Forelimb muscle (tissue), 1 donor: ENCODE results near the gene RSKR. TPM values are rescaled to one million over a fixed set of nuclear protein-coding genes. Genes with fewer than 3 reads are reported as not detected.
"Not testable (repeated sequence)": the region's sequence is repeated elsewhere in the genome, so short reads cannot be mapped to it uniquely, and the experiment has no call there.

ENCODE experiments used
- DNase-seq: peaks from one replicate; pipeline ENCODE4 v3.0.0-alpha.2; 2013; ENCODE audit warnings: low read depth
- polyA plus RNA-seq: library from polyadenylated mRNA; unstranded; fragments of 120-200 nt; gene quantifications from one replicate; pipeline ENCODE4 v1.2.1, GENCODE V29; 2013; ENCODE audit not compliant: insufficient read length

The RSKR gene
- polyA plus RNA-seq, 1 donor: 17.3 TPM

DNA sequence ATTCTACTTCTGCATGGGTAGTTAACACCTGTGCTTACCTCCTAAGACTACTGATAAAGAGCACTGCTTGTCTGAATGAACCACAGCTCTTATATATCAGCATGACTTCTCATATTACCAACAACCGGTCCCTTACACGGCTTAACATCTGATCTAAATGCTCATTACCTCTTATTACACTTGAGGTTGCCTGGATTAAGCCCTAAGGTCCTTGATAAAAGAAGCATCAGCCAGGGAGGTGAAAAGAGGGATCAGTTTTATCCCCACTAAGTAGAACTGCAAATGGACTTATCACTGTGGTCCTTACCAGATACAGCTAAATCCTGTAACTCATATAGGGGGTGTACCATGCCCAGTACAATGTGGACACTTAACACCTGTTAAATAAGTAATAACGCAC lies 8.2 kb upstream of the RSKR start:
- no peak for DNase-seq

DNA sequence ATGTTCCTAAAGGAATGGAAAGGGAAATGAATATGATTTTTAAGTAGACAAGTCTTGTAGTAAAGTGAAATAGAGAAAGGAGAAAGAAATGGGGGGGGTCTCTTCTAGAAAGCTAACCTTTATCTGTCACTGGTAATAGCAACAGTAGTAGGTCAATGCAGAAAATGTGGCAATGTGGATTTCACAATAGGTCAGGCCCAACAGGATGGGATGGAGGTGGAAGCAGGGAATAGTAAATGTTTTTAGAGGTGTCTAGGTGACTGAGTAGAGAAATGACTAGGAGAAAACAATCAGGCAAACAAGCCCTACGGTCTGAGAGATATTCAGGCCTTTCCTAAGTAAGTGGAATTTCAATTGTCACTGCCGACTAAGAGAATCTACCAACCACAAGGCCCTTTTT lies 6.0 kb upstream of the RSKR start:
- no peak for DNase-seq

- DNase-seq: no peak
Observed at GRCh38 chr17:28618464-28618863, 4.5 kb upstream of the RSKR start.

GRCh38 chr17:28616281-28616680 lies 2.3 kb upstream of the RSKR start:
- DNase-seq: no peak

- DNase-seq: no peak
Observed at GRCh38 chr17:28615260-28615940, 1.4 kb upstream of the RSKR start.

DNA sequence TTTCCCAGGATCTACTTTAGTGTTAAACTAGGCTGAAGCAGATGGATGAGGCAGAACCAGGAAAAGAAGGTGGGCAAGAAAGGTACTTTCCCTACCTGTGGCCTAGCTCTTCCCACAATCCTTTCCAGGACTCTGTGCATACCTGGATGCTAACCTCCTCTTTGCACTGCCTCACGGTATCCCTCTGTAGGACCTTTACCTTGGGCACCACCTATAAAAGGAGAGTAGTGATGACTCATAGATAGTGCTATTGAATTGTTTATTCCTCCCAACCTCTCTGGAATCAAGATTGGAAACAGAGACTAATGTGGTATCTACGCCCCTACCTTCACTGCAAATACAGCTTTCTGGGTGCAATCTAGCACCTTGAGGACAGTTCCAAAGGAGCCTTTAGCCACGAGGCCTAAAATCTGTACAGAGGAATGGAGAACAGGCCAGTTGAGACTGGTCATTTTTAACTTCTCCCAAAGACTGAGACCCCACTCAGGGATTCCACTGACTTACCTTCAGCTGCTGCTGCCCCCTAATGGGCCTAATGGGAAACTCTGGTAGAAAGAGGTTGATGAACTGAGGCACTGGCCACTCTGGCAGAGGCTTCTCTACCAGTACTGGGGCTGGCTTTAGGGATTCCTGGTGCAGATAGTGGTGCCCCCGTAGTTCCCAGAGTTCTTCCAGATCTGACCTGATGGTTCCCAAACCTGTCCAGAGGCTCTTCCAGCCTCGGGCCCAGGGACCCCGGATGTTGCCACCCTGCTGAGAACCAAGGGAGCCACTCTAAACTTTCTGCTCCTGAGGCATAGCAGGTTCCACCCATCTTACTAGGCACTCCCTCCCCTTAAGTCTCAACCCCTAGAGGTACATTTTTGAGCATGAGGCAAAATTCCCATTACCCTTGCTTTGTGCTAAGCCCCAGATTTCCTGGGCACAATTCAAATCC lies 781 bp downstream of the RSKR start:
- DNase-seq: no peak

DNA sequence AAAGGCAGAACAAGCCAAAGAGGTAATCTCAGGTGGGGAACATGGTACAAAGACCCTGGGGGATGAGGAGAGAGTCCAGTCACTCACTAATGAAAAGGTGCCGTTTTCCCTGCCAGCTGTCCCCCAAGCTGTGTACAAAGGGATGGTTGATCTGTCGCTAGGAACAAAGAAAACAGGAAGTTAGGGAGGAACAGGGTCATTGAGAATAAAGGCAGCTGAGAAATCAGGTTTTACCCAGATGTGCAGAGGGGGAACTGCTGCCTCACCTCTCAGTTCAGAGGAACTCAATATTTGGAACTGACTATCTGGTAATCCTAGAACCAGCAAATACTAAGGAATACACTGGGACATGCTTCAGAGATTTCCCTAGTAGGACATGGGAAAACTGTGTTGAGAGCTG lies 1.5 kb downstream of the RSKR start:
- DNase-seq: no peak

DNA sequence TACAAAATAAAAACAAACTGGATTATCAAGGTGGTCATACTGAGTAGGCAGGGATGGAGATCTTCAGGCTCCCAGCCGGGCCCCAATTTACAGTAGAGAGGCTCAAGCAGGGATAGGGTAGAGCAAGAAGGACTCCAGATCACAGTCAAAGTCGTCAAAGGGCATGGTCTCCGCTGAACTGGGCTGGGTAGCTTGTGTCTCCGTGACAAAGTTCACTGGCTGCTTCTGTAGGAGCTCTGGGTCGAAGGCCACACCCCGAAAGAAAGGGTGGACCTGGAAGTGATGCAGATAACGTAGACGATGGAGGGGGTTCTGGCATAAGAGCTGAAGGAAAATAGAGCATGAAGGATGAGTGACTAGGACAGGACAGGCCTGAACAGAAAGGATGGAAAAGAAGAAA lies 3.6 kb downstream of the RSKR start:
- DNase-seq: no peak

DNA sequence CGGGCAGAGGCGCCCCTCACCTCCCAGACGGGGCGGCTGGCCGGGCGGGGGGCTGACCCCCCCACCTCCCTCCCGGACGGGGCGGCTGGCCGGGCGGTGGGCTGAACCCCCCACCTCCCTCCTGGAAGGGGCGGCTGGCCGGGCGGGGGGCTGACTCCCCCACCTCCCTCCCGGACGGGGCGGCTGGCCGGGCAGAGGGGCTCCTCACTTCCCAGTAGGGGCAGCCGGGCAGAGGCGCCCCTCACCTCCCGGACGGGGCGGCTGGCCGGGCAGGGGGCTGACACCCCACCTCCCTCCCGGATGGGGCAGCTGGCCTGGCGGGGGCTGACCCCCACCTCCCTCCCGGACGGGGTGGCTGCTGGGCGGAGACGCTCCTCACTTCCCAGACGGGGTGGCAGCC lies 10.0 kb downstream of the RSKR start:
- DNase-seq: not testable (repeated sequence)

- peak; percentile 35 for DNase-seq
Observed at GRCh38 chr17:28599311-28600184, 14.4 kb downstream of the RSKR start.

DNA sequence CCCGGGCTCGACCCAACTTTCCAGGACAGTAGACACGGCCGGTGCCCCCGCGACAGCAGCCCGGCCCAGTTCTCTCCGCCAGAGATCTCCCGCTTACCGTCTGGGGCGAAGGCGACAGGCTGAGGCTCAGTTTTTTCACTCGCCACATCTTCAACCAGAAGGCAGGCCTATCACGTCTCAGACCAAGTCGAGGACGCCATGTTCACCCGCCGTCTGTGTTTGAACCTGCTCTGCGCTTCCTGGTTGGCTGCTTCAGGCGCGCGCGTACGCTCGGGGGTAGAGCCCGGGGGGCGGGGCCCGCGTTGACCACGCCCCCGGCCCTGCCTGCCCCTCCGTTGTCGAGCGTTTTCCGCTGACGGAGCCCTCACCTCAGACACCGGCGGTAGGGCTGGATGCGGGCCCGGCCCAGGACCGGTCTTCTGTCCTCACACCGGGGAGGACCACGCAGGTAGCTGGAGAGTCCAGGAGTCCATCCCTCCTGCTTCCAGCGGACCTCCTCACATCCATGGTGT lies 15.1 kb downstream of the RSKR start, which contains the start of gene SPAG5:
SPAG5 (minus strand) TSS at position 227 of the 512 bp plus-strand sequence; CDS start at position 148, 79 bp downstream.
- peak; percentile 77 for DNase-seq

DNA sequence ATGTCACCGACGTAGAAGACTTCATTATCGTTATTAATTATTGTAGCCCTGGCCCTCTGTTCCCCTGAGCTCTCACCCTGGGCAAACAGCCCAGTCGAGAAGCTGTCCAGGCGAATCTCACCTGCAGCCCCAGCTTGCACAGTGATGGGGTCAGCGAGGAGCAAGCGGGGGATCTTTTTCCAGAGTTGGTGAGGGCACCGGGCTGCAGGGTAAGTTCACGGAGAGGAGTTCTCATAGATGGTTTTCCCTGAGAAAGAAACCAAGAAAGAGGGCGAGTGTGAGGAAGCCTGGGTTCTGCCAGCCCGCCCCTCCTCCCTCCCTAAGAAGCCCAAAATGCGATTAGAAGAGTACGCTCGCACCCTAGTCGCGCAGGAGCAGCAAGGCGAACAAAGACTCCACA lies 15.6 kb downstream of the RSKR start:
- DNase-seq: no peak

- DNase-seq: no peak
Observed at GRCh38 chr17:28597606-28598383, 16.2 kb downstream of the RSKR start.

DNA sequence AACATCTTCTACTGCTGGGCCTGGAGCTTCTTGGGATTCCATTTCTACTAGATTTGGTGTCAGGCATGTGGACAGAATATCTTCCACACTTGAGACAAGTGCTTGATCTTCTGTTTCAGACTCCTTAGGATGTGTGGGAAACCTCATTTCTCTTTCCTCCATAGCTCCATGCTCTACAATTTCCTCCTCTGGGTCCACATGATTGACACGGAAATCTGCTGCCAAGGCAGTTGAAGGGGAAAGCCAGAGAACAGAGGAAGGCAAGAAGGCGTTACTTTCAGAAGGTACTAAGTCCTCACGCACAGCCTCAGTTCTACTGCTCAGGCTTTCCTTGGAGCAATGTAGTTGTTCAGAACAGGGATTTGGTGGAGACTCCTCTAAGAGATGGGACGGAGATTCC lies 21.7 kb downstream of the RSKR start:
- DNase-seq: no peak

DNA sequence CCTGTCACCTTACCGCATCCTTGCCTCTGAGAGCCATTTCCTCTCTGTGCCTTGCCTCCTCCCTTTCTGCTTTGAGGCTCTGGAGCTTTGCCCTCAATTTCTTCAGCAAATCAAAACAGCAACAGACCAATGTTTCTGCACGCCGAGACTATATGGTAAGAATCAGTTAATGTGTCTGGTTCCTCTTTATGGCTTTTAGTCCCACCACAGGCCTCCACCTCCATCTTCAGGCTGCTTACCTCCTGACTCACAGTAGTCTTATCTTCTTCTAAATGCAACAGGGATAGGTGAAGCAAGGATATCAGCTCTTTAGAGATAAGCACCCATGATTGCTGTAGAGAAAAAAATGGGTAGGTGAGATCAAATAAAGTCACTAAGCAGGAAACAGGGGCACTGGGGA lies 28.1 kb downstream of the RSKR start:
- no peak for DNase-seq

DNA sequence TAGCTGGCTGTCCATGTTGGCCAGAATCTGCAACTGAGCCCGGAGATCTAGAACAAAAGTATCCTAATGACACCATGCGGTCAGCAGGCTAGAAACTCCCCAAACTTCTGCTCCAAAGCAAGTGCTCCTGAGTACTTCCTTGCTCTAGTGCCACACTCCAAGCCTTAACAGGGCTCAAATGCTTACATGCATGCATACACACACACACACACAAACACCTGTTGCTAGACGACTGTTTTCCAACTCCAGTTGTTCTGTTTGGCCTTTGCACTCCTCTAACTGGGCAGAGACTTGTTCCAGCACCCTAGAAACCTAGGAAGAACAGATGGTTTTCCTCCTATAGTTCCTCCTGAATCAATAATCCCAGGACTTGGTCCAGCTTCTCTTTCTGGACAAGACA lies 29.6 kb downstream of the RSKR start:
- DNase-seq: no peak

- DNase-seq: no peak
Observed at GRCh38 chr17:28582513-28582912, 31.5 kb downstream of the RSKR start.

GRCh38 chr17:28580959-28581358 lies 33.0 kb downstream of the RSKR start:
- no peak for DNase-seq

DNA sequence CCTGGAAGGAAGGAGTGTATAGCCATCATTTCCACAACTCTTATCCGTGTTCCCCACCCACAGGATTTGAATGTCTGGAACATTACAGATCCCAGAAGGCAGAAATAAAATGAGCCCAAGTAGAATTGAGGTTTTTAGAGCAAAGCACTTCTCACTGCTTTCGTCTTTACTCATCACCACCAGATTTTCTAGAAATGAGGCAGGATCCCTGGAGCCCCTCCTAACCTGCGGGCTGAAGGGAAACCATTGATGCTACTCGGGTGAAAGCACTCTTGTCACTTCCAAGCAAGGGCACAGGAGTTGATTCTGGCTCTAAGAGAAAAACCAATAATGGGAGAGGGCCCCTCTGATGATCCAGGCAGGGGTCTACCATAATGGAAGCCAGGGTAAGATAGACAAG lies 34.5 kb downstream of the RSKR start:
- no peak for DNase-seq

GRCh38 chr17:28578246-28579195 lies 35.5 kb downstream of the RSKR start:
- DNase-seq: no peak
